Mucosa of descending colon (tissue), 3 donors: ENCODE measurements around the gene RFX8. TPM values are rescaled to one million over a fixed set of nuclear protein-coding genes. Genes with fewer than 3 reads are reported as not detected.
"Not testable (repeated sequence)": the region's sequence is repeated elsewhere in the genome, so short reads cannot be mapped to it uniquely, and the experiment has no call there.

Source experiments
- ATAC-seq: fragments of 200-7000 bp; cut with Tn5 transposase; one replicate; pipeline ENCODE4 v1.9.1; 2020; ENCODE audit warnings: mild to moderate bottlenecking, moderate library complexity
- DNase-seq, 3 donors: peaks; one replicate each; pipeline ENCODE4 v3.0.0-alpha.2; 2020
- H3K36me3 ChIP-seq: fragments of 200-600 bp; one replicate; pipeline ENCODE4 v1.8.0; 2021; ENCODE audit warnings: low read depth, mild to moderate bottlenecking
- H3K4me1 ChIP-seq: fragments of 200-600 bp; one replicate; pipeline ENCODE4 v1.8.0; 2021; ENCODE audit warnings: low read depth, mild to moderate bottlenecking
- H3K4me3 ChIP-seq: fragments of 200-600 bp; one replicate; pipeline ENCODE4 v1.8.0; 2021; ENCODE audit warnings: mild to moderate bottlenecking
- H3K9me3 ChIP-seq: fragments of 200-600 bp; one replicate; pipeline ENCODE4 v1.8.0; 2021; ENCODE audit warnings: mild to moderate bottlenecking
- CTCF ChIP-seq: fragments of 200-600 bp; IDR thresholded peaks from one replicate; pipeline ENCODE4 v1.8.0; 2022; ENCODE audit warnings: antibody characterized with exemption, mild to moderate bottlenecking
- intact Hi-C, 2 donors: fragments of 100-400 bp; cut with DNase I in 1 of 2; cut with micrococcal nuclease in 1 of 2; formaldehyde crosslinking; loops; one replicate each; pipeline versions ENCODE4 v1.11.0 to v1.11.1; 2022; cut with DNase I, micrococcal nuclease
- total RNA-seq, 3 donors: library from RNA; stranded (reverse); fragmentation: NEBNext Ultra II Directional in 2 of 3; extraction: Animal tissue kit (Norgen Biotek cat#: 25700) in 2 of 3; gene quantifications; one replicate each; pipeline versions ENCODE4 v1.2.1 to v1.2.4, GENCODE V29; 2021 to 2023
- donor health status: DM: no; HTN: no; CAD: no; lungs with moderate emphysema.
- donor health status: DM: no; HTN: no; CAD: no.
- donor health status: DM: no; HTN: yes; CAD: no.

RFX8 gene
- total RNA-seq, 3 donors from 2014 or later, result not detected

GRCh38 chr2:101466426-101466825 lies 8.5 kb downstream of the RFX8 start:
- no peak for TF ChIP-seq CTCF
- no peak overlapping the region for H3K4me3 ChIP-seq
- H3K4me1 ChIP-seq, result no peaks in the 10 kb centered on the region
- no peaks in the 10 kb centered on the region for H3K36me3 ChIP-seq
- H3K9me3 ChIP-seq, result no peaks in the 10 kb centered on the region
- peak in 1 of 3 donors; percentile 11 for DNase-seq
- intact Hi-C loops, result no loop called here
- no peak for ATAC-seq

GRCh38 chr2:101464841-101465240 lies 10.1 kb downstream of the RFX8 start:
- no peaks in the 10 kb centered on the region for H3K4me1 ChIP-seq
- ATAC-seq (no peak), DNase-seq (no peak)
- H3K4me3 ChIP-seq, result no peak overlapping the region
- no peaks in the 10 kb centered on the region for H3K9me3 ChIP-seq
- no peak for TF ChIP-seq CTCF
- intact Hi-C loops, result no loop called here
- H3K36me3 ChIP-seq, result no peaks in the 10 kb centered on the region

GRCh38 chr2:101463911-101464641 lies 10.8 kb downstream of the RFX8 start:
- DNase-seq (no peak), ATAC-seq (no peak)
- H3K36me3 ChIP-seq, result no peaks in the 10 kb centered on the region
- no peak overlapping the region for H3K4me3 ChIP-seq
- H3K9me3 ChIP-seq, result no peaks in the 10 kb centered on the region
- H3K4me1 ChIP-seq, result no peaks in the 10 kb centered on the region
- TF ChIP-seq CTCF, result no peak
- intact Hi-C loops, result no loop called here

GRCh38 chr2:101463421-101463820 lies 11.5 kb downstream of the RFX8 start:
- H3K9me3 ChIP-seq, result no peaks in the 10 kb centered on the region
- no peak overlapping the region for H3K4me3 ChIP-seq
- H3K36me3 ChIP-seq, result no peaks in the 10 kb centered on the region
- ATAC-seq (no peak), DNase-seq (no peak)
- no peak for TF ChIP-seq CTCF
- no peaks in the 10 kb centered on the region for H3K4me1 ChIP-seq
- intact Hi-C loops, result no loop called here

GRCh38 chr2:101461381-101461780 lies 13.5 kb downstream of the RFX8 start:
- no peak for TF ChIP-seq CTCF
- no peak for ATAC-seq
- DNase-seq, result no peak
- no peak overlapping the region for H3K4me3 ChIP-seq
- H3K4me1 ChIP-seq, result no peaks in the 10 kb centered on the region
- intact Hi-C loops, result no loop called here
- H3K36me3 ChIP-seq, result no peaks in the 10 kb centered on the region
- no peaks in the 10 kb centered on the region for H3K9me3 ChIP-seq

GRCh38 chr2:101454408-101454807 lies 20.5 kb downstream of the RFX8 start:
- intact Hi-C loops, ATAC-seq, DNase-seq: not testable (repeated sequence)

More at GRCh38 chr2:101454408-101454807, 20.5 kb downstream of the RFX8 start:
- H3K4me3 ChIP-seq, H3K9me3 ChIP-seq, H3K36me3 ChIP-seq, H3K4me1 ChIP-seq: not testable (repeated sequence)
